ENCODE measurements around the gene NTRK1.

DNA sequence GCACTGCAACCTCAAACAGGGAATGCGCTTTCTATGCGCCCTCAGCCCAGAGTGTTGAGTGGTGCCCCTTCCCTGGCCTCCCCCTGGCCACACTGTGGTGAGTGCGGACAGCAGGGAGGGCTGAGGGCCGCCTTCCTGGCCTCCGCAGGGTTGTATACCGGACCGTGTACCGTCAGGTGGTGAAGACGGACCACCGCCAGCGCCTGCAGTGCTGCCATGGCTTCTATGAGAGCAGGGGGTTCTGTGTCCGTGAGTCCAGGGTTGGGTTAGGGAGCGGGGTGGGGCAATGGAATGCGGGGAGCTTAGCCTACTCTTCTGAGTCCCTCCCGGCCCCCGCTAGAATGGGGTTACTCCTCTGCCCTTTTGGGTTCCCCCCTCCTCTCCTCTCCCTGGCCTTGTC is 44.5 kb downstream of the NTRK1 start:
- TF ChIP-seq, protein P1, sequence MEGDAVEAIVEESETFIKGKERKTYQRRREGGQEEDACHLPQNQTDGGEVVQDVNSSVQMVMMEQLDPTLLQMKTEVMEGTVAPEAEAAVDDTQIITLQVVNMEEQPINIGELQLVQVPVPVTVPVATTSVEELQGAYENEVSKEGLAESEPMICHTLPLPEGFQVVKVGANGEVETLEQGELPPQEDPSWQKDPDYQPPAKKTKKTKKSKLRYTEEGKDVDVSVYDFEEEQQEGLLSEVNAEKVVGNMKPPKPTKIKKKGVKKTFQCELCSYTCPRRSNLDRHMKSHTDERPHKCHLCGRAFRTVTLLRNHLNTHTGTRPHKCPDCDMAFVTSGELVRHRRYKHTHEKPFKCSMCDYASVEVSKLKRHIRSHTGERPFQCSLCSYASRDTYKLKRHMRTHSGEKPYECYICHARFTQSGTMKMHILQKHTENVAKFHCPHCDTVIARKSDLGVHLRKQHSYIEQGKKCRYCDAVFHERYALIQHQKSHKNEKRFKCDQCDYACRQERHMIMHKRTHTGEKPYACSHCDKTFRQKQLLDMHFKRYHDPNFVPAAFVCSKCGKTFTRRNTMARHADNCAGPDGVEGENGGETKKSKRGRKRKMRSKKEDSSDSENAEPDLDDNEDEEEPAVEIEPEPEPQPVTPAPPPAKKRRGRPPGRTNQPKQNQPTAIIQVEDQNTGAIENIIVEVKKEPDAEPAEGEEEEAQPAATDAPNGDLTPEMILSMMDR (conservative IDR thresholded peaks at IDR 0.05 in 1 of 2, IDR thresholded peaks at IDR 0.05 in 1 of 2; ENCODE audit: low read depth in 1 of 2, low read length in 2 of 2), result no peak
- no peak for TF ChIP-seq EZH2 (IDR thresholded peaks at IDR 0.05; ENCODE audit: low read length, missing control alignments)
